ENCODE results near the gene GAGE2A. TPM values are rescaled to one million over a fixed set of nuclear protein-coding genes. Genes with fewer than 3 reads are reported as not detected.

GAGE2A gene
- total and polyA plus RNA-seq, 2 of the 13 experiments (the other 11 are each of a cell fraction or from before 2014, with no cell fraction given): not detected

DNA sequence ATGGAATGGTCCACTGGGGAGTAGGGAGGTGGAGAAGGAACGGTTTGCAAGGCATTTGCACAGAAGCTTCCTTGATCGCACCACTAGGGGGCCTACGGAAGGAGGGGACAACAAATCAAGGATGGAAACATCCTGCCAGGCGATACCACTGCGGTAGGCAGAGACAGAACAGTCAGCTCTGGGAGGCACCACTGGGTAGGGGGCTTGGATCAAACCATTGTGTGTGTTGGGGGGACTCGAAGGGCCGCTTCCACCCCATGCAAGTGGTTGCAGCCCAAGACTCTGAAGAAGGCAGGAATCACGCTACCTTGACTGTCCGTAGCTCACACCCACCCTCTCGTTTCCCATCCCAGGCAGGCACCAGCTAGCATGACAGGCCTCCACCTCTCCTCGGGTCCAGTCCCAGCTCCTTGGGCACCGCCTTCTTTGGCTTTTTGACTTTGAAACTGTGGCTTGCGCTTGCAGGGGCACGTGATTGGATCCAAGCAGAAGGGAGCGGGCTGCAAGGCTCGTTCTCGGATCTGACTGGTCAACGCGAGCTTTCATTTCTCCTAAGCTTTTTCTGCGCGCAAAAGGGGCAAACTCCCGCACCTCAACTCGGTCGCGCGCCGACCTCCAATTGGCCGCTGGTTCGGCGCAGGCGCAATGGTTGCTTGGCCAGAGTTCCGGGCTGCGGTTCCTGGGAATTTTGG lies 37.9 kb downstream of the GAGE2A start:
- H3K4me1 ChIP-seq (ENCODE audit: insufficient read depth, low read length): no peaks in the 10 kb centered on the region
- no peak for FAIRE-seq
- H3K9me3 ChIP-seq (ENCODE audit: low read length): no peaks in the 10 kb centered on the region
- H3K4me3 ChIP-seq (replicated peaks in 1 of 3; ENCODE audit: insufficient read depth in 1 of 3, low read depth in 2 of 3, low read length in 3 of 3): no peak overlapping the region
- no peak overlapping the region for H3K9ac ChIP-seq (ENCODE audit: insufficient read depth, low read depth, low read length)
- intact Hi-C loops (cut with micrococcal nuclease; ENCODE audit: unreplicated experiment) (loop anchor here (1.0 kb wide), 1 partner anchor 127 kb away; no protein-coding TSS in a partner anchor), in situ Hi-C loops (cut with HindIII; ENCODE audit: extremely low pct_ligation_motif_present, low pct_unique_long_range_greater_than_20kb) (no loop called here)
- no peak overlapping the region for H3K27ac ChIP-seq (ENCODE audit: extremely low read length, insufficient read depth, low read length)
- H3K79me2 ChIP-seq (ENCODE audit: insufficient read depth, low read length): no peaks in the 10 kb centered on the region
- no peak overlapping the region for H2AFZ ChIP-seq (ENCODE audit: low read length)
- peak; percentile 6 for DNase-seq (ENCODE audit: low spot score)
- no peaks in the 10 kb centered on the region for H4K20me1 ChIP-seq (ENCODE audit: insufficient read depth, low read length)
- no peaks in the 10 kb centered on the region for H3K36me3 ChIP-seq (replicated peaks in 1 of 2; ENCODE audit: control insufficient read depth in 1 of 2, insufficient read depth in 2 of 2, low read length in 2 of 2)
- POLR2A ChIA-PET: no interaction called here
- no TSS peak for BruUV-seq (replicated peaks)
- WGBS (ENCODE audit: low lambda C conversion rate): 42% methylated on average over 8 of the region's 33 CpGs
- H3K4me2 ChIP-seq (ENCODE audit: low read depth, low read length): no peak overlapping the region
- CTCF ChIA-PET (ENCODE audit: low intra/inter-chr PET ratio, low total read pairs): interaction anchor here (0.7 kb wide), 1 partner anchor 211 kb away, joined by 3 read pairs; no protein-coding TSS in a partner anchor
- TF ChIP-seq, protein P1, sequence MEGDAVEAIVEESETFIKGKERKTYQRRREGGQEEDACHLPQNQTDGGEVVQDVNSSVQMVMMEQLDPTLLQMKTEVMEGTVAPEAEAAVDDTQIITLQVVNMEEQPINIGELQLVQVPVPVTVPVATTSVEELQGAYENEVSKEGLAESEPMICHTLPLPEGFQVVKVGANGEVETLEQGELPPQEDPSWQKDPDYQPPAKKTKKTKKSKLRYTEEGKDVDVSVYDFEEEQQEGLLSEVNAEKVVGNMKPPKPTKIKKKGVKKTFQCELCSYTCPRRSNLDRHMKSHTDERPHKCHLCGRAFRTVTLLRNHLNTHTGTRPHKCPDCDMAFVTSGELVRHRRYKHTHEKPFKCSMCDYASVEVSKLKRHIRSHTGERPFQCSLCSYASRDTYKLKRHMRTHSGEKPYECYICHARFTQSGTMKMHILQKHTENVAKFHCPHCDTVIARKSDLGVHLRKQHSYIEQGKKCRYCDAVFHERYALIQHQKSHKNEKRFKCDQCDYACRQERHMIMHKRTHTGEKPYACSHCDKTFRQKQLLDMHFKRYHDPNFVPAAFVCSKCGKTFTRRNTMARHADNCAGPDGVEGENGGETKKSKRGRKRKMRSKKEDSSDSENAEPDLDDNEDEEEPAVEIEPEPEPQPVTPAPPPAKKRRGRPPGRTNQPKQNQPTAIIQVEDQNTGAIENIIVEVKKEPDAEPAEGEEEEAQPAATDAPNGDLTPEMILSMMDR (CRISPR knock-in tag; IDR thresholded peaks at IDR 0.05): peak; percentile 49
- TF ChIP-seq SMC3 (IDR thresholded peaks at IDR 0.05; ENCODE audit: low read length) (peak; percentile 21; the same call in 1 of the 2 replicates), STAG1 (CRISPR knock-in tag; IDR thresholded peaks at IDR 0.05) (peak; percentile 26), ZNF180 (CRISPR knock-in tag; IDR thresholded peaks at IDR 0.05; ENCODE audit: borderline replicate concordance, low read depth) (no peak)
- TF ChIP-seq, protein P2, sequence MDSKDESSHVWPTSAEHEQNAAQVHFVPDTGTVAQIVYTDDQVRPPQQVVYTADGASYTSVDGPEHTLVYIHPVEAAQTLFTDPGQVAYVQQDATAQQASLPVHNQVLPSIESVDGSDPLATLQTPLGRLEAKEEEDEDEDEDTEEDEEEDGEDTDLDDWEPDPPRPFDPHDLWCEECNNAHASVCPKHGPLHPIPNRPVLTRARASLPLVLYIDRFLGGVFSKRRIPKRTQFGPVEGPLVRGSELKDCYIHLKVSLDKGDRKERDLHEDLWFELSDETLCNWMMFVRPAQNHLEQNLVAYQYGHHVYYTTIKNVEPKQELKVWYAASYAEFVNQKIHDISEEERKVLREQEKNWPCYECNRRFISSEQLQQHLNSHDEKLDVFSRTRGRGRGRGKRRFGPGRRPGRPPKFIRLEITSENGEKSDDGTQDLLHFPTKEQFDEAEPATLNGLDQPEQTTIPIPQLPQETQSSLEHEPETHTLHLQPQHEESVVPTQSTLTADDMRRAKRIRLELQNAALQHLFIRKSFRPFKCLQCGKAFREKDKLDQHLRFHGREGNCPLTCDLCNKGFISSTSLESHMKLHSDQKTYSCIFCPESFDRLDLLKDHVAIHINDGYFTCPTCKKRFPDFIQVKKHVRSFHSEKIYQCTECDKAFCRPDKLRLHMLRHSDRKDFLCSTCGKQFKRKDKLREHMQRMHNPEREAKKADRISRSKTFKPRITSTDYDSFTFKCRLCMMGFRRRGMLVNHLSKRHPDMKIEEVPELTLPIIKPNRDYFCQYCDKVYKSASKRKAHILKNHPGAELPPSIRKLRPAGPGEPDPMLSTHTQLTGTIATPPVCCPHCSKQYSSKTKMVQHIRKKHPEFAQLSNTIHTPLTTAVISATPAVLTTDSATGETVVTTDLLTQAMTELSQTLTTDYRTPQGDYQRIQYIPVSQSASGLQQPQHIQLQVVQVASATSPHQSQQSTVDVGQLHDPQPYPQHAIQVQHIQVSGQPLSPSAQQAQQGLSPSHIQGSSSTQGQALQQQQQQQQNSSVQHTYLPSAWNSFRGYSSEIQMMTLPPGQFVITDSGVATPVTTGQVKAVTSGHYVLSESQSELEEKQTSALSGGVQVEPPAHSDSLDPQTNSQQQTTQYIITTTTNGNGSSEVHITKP (CRISPR knock-in tag; IDR thresholded peaks at IDR 0.05; ENCODE audit: low read depth): peak; percentile 49; the same call in 1 of the 2 replicates
- ATAC-seq: peak; percentile 56; the same call in 2 of the 3 replicates
- H3K27me3 ChIP-seq (ENCODE audit: control insufficient read depth in 1 of 2, insufficient read depth in 2 of 2, low read length in 2 of 2): no peaks in the 10 kb centered on the region
